Activated CD4-positive, alpha-beta memory T cell treated with anti-CD3 and anti-CD28 coated beads for 36 hours (primary cell): ENCODE measurements around the gene CDR2. TPM values are rescaled to one million over a fixed set of nuclear protein-coding genes. Genes with fewer than 3 reads are reported as not detected.
"Not testable (repeated sequence)": the region's sequence is repeated elsewhere in the genome, so short reads cannot be mapped to it uniquely, and the experiment has no call there.

Experiments
- CTCF ChIA-PET: fragments of 350-600 bp; sonication (Branson Sonifier 250); formaldehyde crosslinking; loops from one replicate; lab custom pipeline; 2021; ENCODE audit warnings: antibody characterized with exemption, inconsistent platforms; lab: Charles Lee
- POLR2A ChIA-PET: fragments of 350-600 bp; sonication (Branson Sonifier 250); formaldehyde crosslinking; loops from one replicate; lab custom pipeline; 2021; ENCODE audit warnings: antibody characterized with exemption; lab: Charles Lee
- DNase-seq: peaks from one replicate; pipeline ENCODE4 v3.0.0-alpha.2; 2020
- H3K27ac Mint-ChIP-seq: one replicate; pipeline ENCODE4 v1.8.0; 2021; ENCODE audit warnings: mixed read lengths
- H3K27me3 Mint-ChIP-seq: one replicate; pipeline ENCODE4 v1.8.0; 2021; ENCODE audit warnings: mixed read lengths
- H3K36me3 Mint-ChIP-seq: one replicate; pipeline ENCODE4 v1.8.0; 2021; ENCODE audit warnings: mixed read lengths
- H3K4me1 Mint-ChIP-seq: one replicate; pipeline ENCODE4 v1.8.0; 2021; ENCODE audit warnings: low read depth, mixed read lengths
- H3K4me3 Mint-ChIP-seq: one replicate; pipeline ENCODE4 v1.8.0; 2021; ENCODE audit warnings: mild to moderate bottlenecking, mixed read lengths
- H3K9me3 Mint-ChIP-seq: one replicate; pipeline ENCODE4 v1.8.0; 2021; ENCODE audit warnings: mixed read lengths
- intact Hi-C: fragments of 100-400 bp; cut with micrococcal nuclease; formaldehyde crosslinking; loops from one replicate; pipeline ENCODE4 v1.15.1; 2023
- total RNA-seq, 2 experiments: library from RNA; stranded (reverse); gene quantifications; one replicate each; pipeline ENCODE4 v1.2.3, GENCODE V29; 2021

CDR2 gene
- total RNA-seq, 2 experiments from 2014 or later: 44.0 to 44.4 TPM

DNA sequence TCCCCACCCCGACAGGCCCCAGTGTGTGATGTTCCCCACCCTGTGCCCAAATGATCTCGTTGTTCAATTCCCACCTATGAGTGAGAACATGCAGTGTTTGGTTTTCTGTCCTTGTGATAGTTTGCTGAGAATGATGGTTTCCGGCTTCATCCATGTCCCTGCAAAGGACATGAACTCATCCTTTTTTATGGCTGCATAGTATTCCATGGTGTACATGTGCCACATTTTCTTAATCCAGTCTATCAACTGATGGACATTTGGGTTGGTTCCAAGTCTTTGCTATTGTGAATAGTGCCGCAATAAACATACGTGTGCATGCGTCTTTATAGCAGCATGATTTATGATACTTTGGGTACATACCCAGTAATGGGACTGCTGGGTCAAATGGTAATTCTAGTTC lies 23.4 kb downstream of the CDR2 start:
- Mint-ChIP-seq H3K36me3 (peaks cover 46% of the 10 kb centered on the region), H3K4me1 (peaks cover 45% of the 10 kb centered on the region)
- H3K9me3 Mint-ChIP-seq, H3K27ac Mint-ChIP-seq, DNase-seq, H3K27me3 Mint-ChIP-seq, H3K4me3 Mint-ChIP-seq, POLR2A ChIA-PET, intact Hi-C loops: not testable (repeated sequence)
- CTCF ChIA-PET: interaction anchor here (0.6 to 1.5 kb wide), 3 partner anchors 30 to 1183 kb away, joined by 3 to 4 read pairs (median 3); no protein-coding TSS in a partner anchor

DNA sequence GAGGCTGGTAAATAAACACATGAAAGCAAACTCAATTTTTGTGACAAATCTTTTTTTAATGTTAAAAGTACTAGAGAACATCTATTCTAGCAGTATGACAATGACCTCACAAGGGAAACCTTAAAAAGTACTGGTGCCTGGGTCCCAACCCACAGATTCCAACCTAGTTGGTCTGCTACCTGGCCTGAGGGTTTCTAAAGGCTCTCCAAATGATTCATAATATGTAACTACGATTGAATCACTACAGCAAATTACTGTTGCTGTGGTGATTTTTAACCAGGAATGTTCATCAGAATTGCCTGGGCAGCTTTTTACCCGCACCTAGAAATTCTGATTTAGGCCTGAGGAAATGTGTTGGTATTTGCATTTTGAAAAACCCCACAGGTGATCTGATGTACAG lies 26.1 kb downstream of the CDR2 start:
- peaks cover 55% of the 10 kb centered on the region for H3K36me3 Mint-ChIP-seq
- H3K4me3 Mint-ChIP-seq: no peak overlapping the region
- ChIA-PET POLR2A (no interaction called here), CTCF (interaction anchor here (1.8 kb wide), 1 partner anchor 48 kb away, joined by 4 read pairs; no protein-coding TSS in a partner anchor)
- intact Hi-C loops: no loop called here
- no peak for DNase-seq
- H3K27ac Mint-ChIP-seq: no peak overlapping the region
- H3K9me3 Mint-ChIP-seq: no peaks in the 10 kb centered on the region
- H3K4me1 Mint-ChIP-seq: peaks cover 23% of the 10 kb centered on the region
- no peaks in the 10 kb centered on the region for H3K27me3 Mint-ChIP-seq

DNA sequence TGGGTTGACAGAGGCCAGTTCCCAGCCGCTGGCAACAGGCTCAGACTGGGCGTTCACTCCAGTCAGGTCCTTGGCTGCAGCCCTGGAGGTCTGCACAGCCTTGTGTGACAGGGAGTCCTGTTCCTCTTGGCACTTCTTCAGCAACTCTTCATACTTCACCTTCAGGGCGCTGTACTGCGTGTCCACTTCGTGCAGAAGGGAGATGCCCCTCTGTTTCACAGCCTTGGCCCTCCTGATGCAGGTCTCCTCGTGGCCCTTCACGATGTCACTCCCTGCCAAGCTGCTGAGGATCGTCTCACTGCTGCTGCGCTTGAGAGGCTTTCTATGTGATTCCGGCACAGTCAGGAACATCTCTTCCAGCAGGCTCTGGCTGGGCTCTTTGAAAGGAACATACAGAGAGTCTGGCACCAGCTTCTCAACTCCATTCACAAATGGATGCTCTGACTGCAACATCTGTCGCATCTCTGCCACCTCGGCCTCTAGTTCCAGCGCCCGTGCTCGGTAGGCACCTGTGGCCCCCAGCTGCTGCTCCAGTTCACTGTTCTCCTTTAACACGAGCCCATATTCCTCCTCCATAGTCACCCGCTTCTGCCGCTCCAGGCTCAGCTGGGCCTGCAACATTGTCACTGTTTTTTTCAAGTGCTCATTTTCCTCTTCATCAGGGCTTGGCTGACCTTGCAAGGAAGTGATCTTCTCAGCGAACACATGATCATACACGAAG lies 27.2 kb downstream of the CDR2 start:
- peaks cover 14% of the 10 kb centered on the region for H3K4me1 Mint-ChIP-seq
- peaks cover 53% of the 10 kb centered on the region for H3K36me3 Mint-ChIP-seq
- H3K4me3 Mint-ChIP-seq: no peak overlapping the region
- peak overlapping the region; percentile 2 for H3K27ac Mint-ChIP-seq
- H3K27me3 Mint-ChIP-seq: no peaks in the 10 kb centered on the region
- H3K9me3 Mint-ChIP-seq: no peaks in the 10 kb centered on the region
- ChIA-PET POLR2A (no interaction called here), CTCF (interaction anchor here (2.1 kb wide), 1 partner anchor 26 kb away, joined by 8 read pairs; no protein-coding TSS in a partner anchor)
- intact Hi-C loops: no loop called here
- no peak for DNase-seq

DNA sequence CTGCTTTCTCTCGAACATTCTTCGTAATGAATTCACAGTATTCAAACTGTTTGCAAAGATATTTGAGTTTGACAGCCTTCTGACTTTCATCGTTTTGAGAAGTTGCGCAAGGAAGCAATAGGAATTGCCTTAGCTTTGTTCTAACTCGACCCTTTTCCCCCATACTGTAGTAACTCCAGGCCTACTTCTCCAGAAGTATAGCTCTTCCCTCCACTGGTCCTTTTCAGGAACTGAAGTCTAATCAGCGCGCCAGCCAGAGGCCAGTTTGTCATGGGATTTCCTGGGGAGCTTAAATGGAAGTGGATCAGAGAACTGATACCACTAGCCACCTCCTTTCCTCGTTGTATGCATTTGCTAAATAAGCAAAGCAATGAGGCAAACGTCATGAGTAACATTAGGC lies 27.9 kb downstream of the CDR2 start:
- Mint-ChIP-seq H3K4me1 (peaks cover 12% of the 10 kb centered on the region), H3K36me3 (peaks cover 55% of the 10 kb centered on the region), H3K27me3 (no peaks in the 10 kb centered on the region), H3K27ac (peak overlapping the region; percentile 2), H3K4me3 (no peak overlapping the region), H3K9me3 (peaks cover 2% of the 10 kb centered on the region)
- intact Hi-C loops: no loop called here
- POLR2A ChIA-PET: no interaction called here
- CTCF ChIA-PET: interaction anchor here (0.8 to 2.1 kb wide), 2 partner anchors 25 to 28 kb away, joined by 3 to 8 read pairs; no protein-coding TSS in a partner anchor
- no peak for DNase-seq

DNA sequence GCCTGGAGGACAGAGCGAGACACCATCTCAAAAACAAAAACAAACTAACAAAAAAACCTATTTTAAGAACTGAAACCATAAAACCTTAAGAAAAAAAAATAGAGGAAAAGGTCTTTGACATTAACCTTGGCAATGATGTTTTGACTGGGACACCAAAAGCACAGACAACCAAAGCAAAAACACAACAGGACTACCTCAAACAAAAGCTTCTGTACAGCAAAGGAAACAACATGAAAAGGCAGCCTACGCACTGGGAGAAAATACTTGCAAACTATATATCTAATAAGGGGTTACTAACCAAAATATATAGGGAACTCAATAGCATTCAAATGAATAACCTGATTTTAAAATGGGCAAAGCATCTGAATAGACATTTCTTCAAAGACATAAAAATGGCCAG lies 32.3 kb downstream of the CDR2 start:
- Mint-ChIP-seq H3K27ac (no peak overlapping the region), H3K4me1 (peaks cover 18% of the 10 kb centered on the region), H3K36me3 (peaks cover 58% of the 10 kb centered on the region), H3K4me3 (no peak overlapping the region), H3K27me3 (no peaks in the 10 kb centered on the region), H3K9me3 (peaks cover 28% of the 10 kb centered on the region)
- no peak for DNase-seq
- ChIA-PET CTCF (no interaction called here), POLR2A (interaction anchor here (0.6 kb wide), 1 partner anchor 1156 kb away, joined by 4 read pairs; no protein-coding TSS in a partner anchor)
- intact Hi-C loops: no loop called here

DNA sequence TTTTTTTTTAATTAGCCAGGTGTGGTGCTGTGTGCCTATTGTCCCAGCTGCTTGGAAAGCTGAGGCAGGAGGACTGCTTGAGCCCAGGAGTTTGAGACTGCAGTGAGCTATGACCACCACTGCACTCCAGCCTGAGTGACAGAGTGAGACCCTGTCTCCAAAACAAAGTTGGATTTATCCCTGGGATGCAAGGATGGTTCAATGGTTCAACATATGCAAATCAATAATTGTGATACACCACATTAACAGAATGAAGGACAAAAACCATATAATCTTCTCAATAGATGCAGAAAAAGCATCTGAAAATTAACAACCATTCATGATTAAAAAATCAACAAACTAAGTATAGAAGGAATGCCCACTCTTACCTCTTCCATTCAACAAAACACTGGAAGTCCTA lies 33.5 kb downstream of the CDR2 start:
- POLR2A ChIA-PET: no interaction called here
- H3K4me3 Mint-ChIP-seq: no peak overlapping the region
- intact Hi-C loops: no loop called here
- CTCF ChIA-PET: no interaction called here
- no peak overlapping the region for H3K27ac Mint-ChIP-seq
- peaks cover 61% of the 10 kb centered on the region for H3K36me3 Mint-ChIP-seq
- peaks cover 12% of the 10 kb centered on the region for H3K4me1 Mint-ChIP-seq
- peaks cover 39% of the 10 kb centered on the region for H3K9me3 Mint-ChIP-seq
- no peaks in the 10 kb centered on the region for H3K27me3 Mint-ChIP-seq
- no peak for DNase-seq

DNA sequence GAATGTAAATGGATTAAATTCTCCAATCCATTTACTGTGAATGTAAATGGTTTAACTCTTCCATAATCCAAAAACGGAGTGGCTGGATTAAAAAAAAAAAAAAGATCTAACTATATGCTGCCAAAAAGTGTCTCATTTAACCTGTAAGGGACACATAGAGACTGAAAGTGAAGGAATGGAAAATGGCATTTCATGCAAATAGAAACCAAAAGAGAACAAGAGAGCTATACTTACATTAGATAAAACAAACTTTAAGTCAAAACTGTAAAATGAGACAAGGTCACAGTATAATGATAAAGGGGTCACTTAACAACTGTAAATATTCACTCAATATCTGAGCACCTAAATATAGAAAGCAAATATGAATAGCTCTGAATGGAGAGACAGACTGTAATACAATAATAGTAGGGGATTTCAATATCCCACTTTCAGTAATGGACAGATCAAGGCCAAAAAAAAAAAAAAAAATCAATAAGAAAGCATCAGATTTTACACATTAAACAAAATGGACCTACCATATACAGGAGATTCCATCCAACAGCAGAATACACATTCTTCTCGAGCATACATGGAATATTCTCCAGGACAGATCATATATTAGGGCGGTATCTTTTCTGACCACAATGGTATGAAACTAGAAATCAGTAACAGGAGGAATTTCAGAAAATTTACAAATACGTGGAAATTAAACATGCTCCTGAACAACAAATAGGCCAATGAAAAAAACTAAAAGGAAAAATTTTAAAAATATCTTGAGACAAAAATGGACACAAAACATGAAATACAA lies 36.4 kb downstream of the CDR2 start:
- Mint-ChIP-seq H3K27ac (peak overlapping the region; percentile 5), H3K36me3 (peaks cover 79% of the 10 kb centered on the region), H3K27me3 (no peaks in the 10 kb centered on the region), H3K4me1 (peaks cover 10% of the 10 kb centered on the region), H3K4me3 (no peak overlapping the region), H3K9me3 (peaks cover 39% of the 10 kb centered on the region)
- ChIA-PET CTCF (no interaction called here), POLR2A (interaction anchor here (1.5 to 1.6 kb wide), 2 partner anchors 16 to 35 kb away, joined by 3 to 5 read pairs; no protein-coding TSS in a partner anchor)
- no peak for DNase-seq
- intact Hi-C loops: no loop called here

DNA sequence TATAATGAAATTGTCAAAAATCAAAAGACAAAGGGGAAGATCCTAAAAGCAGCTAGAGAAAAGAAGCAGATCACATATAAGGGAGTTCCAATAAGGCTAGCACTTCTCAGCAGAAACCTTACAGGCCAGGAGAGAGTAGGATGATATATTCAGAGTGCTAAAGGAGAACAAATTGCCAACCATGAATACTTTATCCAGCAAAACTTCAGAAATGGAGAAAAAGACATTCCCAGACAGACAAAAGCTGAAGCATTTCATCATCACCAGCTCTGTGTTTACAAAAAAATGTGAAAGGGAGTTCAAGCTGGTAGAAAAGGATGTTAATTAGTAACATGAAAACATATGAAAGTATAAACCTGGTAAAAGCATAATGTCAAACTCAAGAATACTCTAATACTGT lies 37.4 kb downstream of the CDR2 start:
- H3K36me3 Mint-ChIP-seq: peaks cover 80% of the 10 kb centered on the region
- H3K4me1 Mint-ChIP-seq: peaks cover 9% of the 10 kb centered on the region
- peaks cover 38% of the 10 kb centered on the region for H3K9me3 Mint-ChIP-seq
- no peak for DNase-seq
- H3K27me3 Mint-ChIP-seq: no peaks in the 10 kb centered on the region
- ChIA-PET CTCF (interaction anchor here (0.6 to 1.5 kb wide), 3 partner anchors 16 to 685 kb away, joined by 3 to 4 read pairs (median 4); partner anchors contain the start of gene IGSF6), POLR2A (interaction anchor here (1.6 kb wide), 1 partner anchor 17 kb away, joined by 5 read pairs; no protein-coding TSS in a partner anchor)
- no peak overlapping the region for H3K4me3 Mint-ChIP-seq
- no peak overlapping the region for H3K27ac Mint-ChIP-seq
- intact Hi-C loops: no loop called here

DNA sequence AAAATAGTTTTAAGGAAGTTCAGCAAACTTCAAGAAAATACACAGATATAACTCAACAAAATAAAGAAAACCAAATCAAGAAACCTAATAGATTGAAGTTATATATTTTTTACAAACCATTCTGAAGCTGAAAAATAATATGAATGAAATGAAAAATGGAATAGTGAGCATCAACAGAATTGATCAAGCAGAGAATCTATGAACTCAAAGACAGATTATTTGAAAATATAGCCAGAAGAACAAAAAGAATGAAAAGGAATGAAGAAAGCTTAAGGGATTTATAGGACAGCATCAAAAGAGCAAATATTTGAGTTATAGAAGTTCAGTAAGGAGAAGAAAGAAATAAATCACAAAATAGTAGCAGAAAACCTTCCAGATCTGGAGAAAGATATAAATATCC lies 37.8 kb downstream of the CDR2 start:
- no peak for DNase-seq
- Mint-ChIP-seq H3K4me1 (peaks cover 8% of the 10 kb centered on the region), H3K36me3 (peaks cover 80% of the 10 kb centered on the region), H3K9me3 (peaks cover 37% of the 10 kb centered on the region), H3K4me3 (no peak overlapping the region), H3K27me3 (no peaks in the 10 kb centered on the region), H3K27ac (no peak overlapping the region)
- POLR2A ChIA-PET: no interaction called here
- intact Hi-C loops: no loop called here
- CTCF ChIA-PET: interaction anchor here (0.6 to 1.5 kb wide), 3 partner anchors 16 to 684 kb away, joined by 3 to 4 read pairs (median 4); partner anchors contain the start of gene IGSF6

DNA sequence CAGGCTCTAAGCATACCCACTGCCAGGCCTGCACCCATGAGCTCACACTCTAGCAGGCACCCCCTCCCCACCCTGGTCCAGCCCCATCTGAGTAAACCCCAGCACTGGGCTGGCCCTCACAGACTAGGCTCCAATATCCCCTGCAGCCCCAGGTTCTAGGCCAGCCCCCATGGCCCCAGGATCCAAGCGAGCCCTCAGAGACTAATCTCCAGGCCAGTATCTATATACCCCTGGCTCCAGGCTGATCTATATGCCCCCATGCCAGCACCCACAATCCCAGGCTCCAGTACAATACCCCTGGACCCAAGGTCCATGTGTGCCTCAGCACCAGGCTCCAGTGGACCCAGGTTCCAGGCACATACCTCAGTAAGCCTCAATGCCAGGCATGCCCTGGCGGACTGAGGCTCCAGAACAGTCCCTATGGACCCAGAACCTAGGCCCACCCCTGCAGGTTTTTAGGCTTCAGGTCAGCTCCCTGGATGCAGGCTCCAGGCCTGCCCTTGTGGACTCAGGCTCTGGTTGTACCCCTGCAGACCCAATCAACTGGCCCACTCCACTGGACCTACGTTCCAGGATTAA lies 38.7 kb downstream of the CDR2 start:
- Mint-ChIP-seq H3K27ac (no peak overlapping the region), H3K36me3 (peaks cover 78% of the 10 kb centered on the region), H3K9me3 (peaks cover 32% of the 10 kb centered on the region), H3K4me3 (no peak overlapping the region), H3K27me3 (no peaks in the 10 kb centered on the region), H3K4me1 (peaks cover 8% of the 10 kb centered on the region)
- ChIA-PET CTCF (interaction anchor here (1.2 kb wide), 1 partner anchor 15 kb away, joined by 3 read pairs; no protein-coding TSS in a partner anchor), POLR2A (no interaction called here)
- intact Hi-C loops: no loop called here
- no peak for DNase-seq

DNA sequence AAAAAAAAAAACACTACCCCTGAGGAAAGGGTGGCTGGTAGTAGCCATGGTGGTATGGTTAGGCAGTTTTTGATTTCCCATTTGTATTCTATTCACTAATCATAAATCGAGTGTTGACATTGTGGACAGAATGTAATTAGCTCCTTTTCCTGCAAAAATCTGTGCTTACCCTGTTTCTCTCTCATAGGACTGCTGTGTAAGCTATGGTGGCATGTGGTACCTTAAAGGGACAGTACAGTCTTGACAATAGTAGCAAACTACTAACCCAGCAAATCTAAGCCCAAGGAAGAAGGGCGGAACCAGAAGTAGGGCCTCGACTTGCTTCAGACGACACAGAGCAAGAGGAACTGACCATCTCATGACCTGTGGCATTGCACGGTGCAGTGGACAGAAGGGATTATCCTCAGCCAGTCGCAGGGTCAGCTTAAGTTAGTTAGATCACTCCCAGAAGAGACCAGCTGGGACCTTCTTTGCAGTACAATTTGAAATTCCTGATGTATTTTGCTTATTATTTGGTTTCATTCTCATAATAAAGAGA lies 40.9 kb downstream of the CDR2 start:
- Mint-ChIP-seq H3K27ac (peak overlapping the region; percentile 28), H3K27me3 (no peaks in the 10 kb centered on the region), H3K4me3 (no peak overlapping the region), H3K4me1 (peaks cover 9% of the 10 kb centered on the region), H3K9me3 (peaks cover 22% of the 10 kb centered on the region), H3K36me3 (peaks cover 82% of the 10 kb centered on the region)
- intact Hi-C loops: no loop called here
- ChIA-PET CTCF (interaction anchor here (1.9 kb wide), 1 partner anchor 15 kb away, joined by 8 read pairs; no protein-coding TSS in a partner anchor), POLR2A (no interaction called here)
- DNase-seq: no peak
